Spleen (tissue), 7 donors: ENCODE data around the gene MCRIP1.

Source experiments
- POLR2A ChIP-seq, 3 donors: fragments of 450-650 bp; IDR thresholded peaks; one replicate each; pipeline ENCODE4 v1.5.1; 2017; ENCODE audit warnings: antibody characterized with exemption in 3 of 3, mild to moderate bottlenecking in 1 of 3
- TF ChIP-seq, protein P1 (sequence below), 11 experiments: fragments of 200-600 bp in 7 of 11; fragments of 450-650 bp in 4 of 11; sonication (generic) in 4 of 11; IDR thresholded peaks in 8 of 11; conservative IDR thresholded peaks in 3 of 11; 1 replicate in 7 of 11; 2 replicates in 4 of 11; pipeline versions ENCODE4 v1.4.0 to v1.8.0; 2016 to 2021; ENCODE audit warnings: antibody characterized with exemption in 11 of 11, inconsistent platforms in 4 of 11, mild to moderate bottlenecking in 1 of 11
- donor health status: DM: no; HTN: no; CAD: no; lungs with moderate emphysema.
- donor health status: DM: no; HTN: no; CAD: no.
- donor health status: DM: no; HTN: no; CAD: no.

DNA sequence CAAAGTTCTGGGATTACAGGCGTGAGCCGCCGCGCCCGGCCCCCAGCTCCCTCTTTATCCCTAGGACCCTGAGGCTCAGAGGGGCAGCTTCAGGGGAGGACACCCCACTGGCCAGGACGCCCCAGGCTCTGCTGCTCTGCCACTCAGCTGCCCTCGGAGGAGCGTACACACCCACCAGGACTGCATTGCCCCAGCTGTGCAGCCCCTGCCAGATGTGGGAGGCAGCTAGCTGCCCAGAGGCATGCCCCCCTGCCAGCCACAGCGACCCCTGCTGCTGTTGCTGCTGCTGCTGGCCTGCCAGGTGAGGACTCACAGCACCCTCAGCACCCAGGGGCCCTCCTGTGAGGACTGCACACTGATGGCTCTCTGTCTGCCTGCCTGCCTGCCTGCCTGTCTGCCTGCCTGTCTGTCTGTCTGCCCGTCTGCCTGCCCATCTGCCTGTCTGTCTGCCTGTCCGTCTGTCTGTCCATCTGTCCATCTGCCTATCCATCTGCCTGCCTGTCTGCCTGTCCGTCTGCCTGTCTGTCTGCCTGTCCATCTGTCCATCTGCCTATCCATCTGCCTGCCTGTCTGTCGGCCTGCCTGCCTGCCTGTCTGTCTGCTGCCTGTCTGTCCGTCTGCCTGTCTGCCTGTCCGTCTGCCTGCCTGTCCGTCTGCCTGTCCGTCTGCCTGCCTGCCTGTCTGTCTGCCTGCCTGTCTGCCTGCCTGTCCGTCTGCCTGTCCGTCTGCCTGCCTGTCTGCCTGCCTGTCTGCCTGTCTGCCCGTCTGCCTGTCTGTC is 24.1 kb downstream of the MCRIP1 start:
- TF ChIP-seq, protein P1, sequence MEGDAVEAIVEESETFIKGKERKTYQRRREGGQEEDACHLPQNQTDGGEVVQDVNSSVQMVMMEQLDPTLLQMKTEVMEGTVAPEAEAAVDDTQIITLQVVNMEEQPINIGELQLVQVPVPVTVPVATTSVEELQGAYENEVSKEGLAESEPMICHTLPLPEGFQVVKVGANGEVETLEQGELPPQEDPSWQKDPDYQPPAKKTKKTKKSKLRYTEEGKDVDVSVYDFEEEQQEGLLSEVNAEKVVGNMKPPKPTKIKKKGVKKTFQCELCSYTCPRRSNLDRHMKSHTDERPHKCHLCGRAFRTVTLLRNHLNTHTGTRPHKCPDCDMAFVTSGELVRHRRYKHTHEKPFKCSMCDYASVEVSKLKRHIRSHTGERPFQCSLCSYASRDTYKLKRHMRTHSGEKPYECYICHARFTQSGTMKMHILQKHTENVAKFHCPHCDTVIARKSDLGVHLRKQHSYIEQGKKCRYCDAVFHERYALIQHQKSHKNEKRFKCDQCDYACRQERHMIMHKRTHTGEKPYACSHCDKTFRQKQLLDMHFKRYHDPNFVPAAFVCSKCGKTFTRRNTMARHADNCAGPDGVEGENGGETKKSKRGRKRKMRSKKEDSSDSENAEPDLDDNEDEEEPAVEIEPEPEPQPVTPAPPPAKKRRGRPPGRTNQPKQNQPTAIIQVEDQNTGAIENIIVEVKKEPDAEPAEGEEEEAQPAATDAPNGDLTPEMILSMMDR (IDR thresholded peaks at IDR 0.05 in 8 of 11, conservative IDR thresholded peaks at IDR 0.05 in 3 of 11): no peak
- no peak for TF ChIP-seq POLR2A (IDR thresholded peaks at IDR 0.05)
